ENCODE measurements around the gene WBP4. TPM values are rescaled to one million over a fixed set of nuclear protein-coding genes. Genes with fewer than 3 reads are reported as not detected.

The WBP4 gene
- total RNA-seq, 4 donors from 2014 or later: 15.3 to 23.2 (median 18.5) TPM

DNA sequence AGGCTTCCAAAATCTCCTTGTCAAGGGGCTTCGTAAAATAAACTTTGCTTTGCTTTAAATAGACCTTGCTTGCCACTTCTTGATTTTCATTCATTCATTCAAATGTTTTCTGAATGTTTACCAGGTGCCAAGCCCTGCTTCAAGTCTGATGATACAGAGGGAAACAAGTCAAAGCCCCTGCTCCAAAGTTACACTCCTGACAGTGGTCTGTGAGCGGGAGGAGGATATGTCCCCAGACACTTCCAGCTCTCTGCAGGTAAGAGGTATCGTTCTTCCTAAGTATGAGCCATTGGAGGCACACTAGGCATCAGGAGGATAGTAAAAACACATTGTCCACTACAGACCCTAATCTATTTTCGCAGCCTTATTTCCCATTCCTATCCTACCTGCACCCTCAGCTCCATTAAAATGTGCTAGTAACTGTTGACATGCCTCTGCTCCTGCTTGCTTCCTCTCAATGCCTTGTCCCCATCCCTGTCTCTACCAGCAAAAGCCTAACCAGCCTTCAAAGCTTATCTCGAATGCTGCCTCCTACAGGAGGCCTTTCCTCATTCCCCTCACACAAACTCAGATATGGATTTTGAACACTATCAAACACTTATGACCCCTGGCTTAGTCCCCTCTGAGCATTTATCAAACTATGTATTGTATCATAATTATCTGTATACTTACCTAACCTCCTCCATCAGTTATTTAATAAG, 6.2 kb upstream of the WBP4 start:
- WGBS: 89% methylated on average over 5 of the region's 5 CpGs

DNA sequence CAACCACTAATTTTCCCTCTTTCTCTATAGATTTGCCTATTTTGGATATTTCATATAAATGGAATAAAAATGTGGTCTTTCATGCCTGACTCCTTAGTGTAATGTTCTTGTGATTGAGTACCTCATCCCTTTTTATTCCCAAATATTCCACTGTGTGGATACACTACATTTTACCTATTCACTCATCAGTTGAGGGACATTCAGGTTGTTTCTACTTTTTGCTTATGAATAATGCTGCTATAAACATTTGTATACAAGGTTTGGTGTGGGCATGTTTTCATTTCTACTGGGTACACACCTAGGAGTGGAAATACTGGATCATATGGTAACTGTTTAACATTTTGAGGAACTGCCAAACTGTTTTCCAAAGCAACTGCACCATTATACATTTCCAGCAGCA, 5.1 kb upstream of the WBP4 start:
- intact Hi-C loops (cut with DNase I): loop anchor here (10.0 kb wide), 1 partner anchor 71 kb away; no protein-coding TSS in a partner anchor
- Histone ChIP-seq H3K9me3 (no peaks in the 10 kb centered on the region), H3K36me3 (no peaks in the 10 kb centered on the region), H3K4me1 (peaks cover 64 to 79% (median 75%) of the 10 kb centered on the region in 4 donors), H3K27ac (replicated peaks in 1 of 4) (no peak overlapping the region), H3K27me3 (no peaks in the 10 kb centered on the region), H3K4me3 (no peak overlapping the region)
- DNase-seq (ENCODE audit: extremely low spot score): no peak
- no peak for TF ChIP-seq EP300 (IDR thresholded peaks at IDR 0.05)
- no peak for TF ChIP-seq POLR2AphosphoS5 (IDR thresholded peaks at IDR 0.05)
- no peak for TF ChIP-seq POLR2A (IDR thresholded peaks at IDR 0.05; ENCODE audit: low read depth)
- TF ChIP-seq, protein P1, sequence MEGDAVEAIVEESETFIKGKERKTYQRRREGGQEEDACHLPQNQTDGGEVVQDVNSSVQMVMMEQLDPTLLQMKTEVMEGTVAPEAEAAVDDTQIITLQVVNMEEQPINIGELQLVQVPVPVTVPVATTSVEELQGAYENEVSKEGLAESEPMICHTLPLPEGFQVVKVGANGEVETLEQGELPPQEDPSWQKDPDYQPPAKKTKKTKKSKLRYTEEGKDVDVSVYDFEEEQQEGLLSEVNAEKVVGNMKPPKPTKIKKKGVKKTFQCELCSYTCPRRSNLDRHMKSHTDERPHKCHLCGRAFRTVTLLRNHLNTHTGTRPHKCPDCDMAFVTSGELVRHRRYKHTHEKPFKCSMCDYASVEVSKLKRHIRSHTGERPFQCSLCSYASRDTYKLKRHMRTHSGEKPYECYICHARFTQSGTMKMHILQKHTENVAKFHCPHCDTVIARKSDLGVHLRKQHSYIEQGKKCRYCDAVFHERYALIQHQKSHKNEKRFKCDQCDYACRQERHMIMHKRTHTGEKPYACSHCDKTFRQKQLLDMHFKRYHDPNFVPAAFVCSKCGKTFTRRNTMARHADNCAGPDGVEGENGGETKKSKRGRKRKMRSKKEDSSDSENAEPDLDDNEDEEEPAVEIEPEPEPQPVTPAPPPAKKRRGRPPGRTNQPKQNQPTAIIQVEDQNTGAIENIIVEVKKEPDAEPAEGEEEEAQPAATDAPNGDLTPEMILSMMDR (IDR thresholded peaks at IDR 0.05): no peak

More for the DNA sequence above, 6.2 kb upstream of the WBP4 start:
- Histone ChIP-seq H3K36me3 (no peaks in the 10 kb centered on the region), H3K4me3 (no peak overlapping the region), H3K27ac (replicated peaks in 1 of 4) (peak overlapping the region; percentile 6 to 67 (median 35)), H3K4me1 (peaks cover 74 to 86% (median 84%) of the 10 kb centered on the region in 4 donors), H3K9me3 (no peaks in the 10 kb centered on the region), H3K27me3 (no peaks in the 10 kb centered on the region)
- intact Hi-C loops (cut with DNase I): loop anchor here (10.0 kb wide), 1 partner anchor 70 kb away; no protein-coding TSS in a partner anchor
- DNase-seq (ENCODE audit: extremely low spot score): no peak
- TF ChIP-seq, protein P1 (IDR thresholded peaks at IDR 0.05): peak in 1 of 3 experiments; percentile 17
- TF ChIP-seq POLR2AphosphoS5 (IDR thresholded peaks at IDR 0.05) (no peak), POLR2A (IDR thresholded peaks at IDR 0.05; ENCODE audit: low read depth) (no peak)

DNA sequence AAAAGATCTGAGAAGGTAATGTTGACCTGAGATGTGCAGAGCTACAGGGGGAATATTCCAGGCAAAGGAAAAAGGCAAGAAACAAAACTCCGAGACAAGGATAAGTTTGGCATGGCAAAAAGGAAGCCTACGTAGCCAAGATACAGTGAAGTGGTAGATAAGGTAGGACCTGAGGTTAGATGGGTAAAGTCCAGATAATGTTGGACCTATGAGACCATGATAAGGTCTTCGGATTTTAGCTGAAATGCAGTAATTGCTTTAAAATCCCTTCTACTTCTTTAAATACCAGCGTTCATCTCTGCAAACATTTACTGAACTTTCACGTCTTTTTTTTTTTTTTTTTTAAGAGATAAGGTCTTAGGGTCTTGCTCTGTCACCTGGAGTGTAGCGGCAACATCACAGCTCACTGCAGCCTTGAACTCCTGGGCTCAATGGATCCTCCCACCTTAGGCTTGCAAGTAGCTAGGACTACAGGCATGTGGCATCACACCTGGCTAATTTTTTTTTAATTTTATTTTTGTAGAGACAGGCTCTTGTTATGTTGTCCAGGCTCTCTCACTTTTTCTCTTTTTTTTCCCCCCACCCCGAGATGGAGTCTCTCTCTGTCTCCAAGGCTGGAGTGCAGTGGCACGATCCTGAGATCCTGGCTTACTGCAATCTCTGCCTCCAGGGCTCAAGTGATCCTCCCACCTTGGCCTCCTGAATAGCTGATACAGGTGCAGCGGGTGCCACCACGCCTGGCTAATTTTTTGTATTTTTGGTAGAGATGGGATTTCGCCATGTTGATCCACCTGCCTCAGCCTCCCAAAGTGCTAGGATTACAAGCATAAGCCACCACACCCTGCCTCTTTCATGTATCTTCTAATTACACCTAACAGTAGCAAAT, 4.2 kb upstream of the WBP4 start:
- Histone ChIP-seq H3K4me3 (no peak overlapping the region), H3K36me3 (no peaks in the 10 kb centered on the region), H3K9me3 (no peaks in the 10 kb centered on the region), H3K27me3 (no peaks in the 10 kb centered on the region), H3K27ac (replicated peaks in 1 of 4) (no peak overlapping the region), H3K4me1 (peaks cover 61 to 72% (median 71%) of the 10 kb centered on the region in 4 donors)
- TF ChIP-seq EP300 (IDR thresholded peaks at IDR 0.05) (no peak), POLR2AphosphoS5 (IDR thresholded peaks at IDR 0.05) (no peak)
- intact Hi-C loops (cut with DNase I): loop anchor here (10.0 kb wide), 1 partner anchor 72 kb away; no protein-coding TSS in a partner anchor
- no peak for DNase-seq (ENCODE audit: extremely low spot score)
- WGBS: 84% methylated on average over 11 of the region's 11 CpGs

DNA sequence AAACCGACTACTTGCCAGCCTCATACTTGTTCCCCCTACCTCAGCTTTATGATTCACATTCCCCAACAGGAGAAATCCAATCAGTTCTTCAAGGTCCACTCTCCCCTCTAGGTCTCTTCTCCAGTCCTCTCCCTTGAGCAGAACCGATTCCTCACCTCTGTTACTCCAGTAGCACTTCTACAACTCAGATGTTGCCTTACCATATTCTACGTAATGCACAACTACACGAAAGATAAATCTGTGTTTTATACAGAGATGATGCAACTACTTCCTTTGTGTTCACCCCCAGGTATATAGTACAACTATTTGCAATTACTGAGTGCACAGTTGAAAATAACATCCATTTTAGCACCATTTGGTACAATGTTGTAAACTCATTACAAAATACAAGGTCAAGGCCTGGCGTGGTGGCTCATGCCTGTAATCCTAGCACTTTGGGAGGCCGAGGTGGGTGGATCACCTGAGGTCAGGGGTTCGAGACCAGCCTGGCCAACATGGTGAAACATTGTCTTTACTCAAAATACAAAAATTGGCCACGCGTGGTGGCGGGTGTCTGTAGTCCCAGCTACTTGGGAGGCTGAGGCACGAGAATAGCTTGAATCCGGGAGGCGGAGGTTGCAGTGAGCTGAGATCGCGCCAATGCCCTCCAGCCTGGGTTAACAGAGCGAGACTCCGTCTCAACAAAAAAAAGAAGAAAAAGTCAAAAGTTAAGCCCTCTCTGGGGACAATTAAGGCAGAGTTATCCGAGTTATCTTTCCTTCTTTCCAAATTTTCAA, 2.8 kb upstream of the WBP4 start:
- intact Hi-C loops (cut with DNase I): loop anchor here (10.0 kb wide), 1 partner anchor 74 kb away; no protein-coding TSS in a partner anchor
- Histone ChIP-seq H3K9me3 (no peaks in the 10 kb centered on the region), H3K4me1 (peaks cover 58 to 73% (median 70%) of the 10 kb centered on the region in 4 donors), H3K36me3 (no peaks in the 10 kb centered on the region), H3K4me3 (peak overlapping the region; percentile 77 to 89 (median 82)), H3K27ac (replicated peaks in 1 of 4) (peak overlapping the region; percentile 95 to 99 (median 99)), H3K27me3 (no peaks in the 10 kb centered on the region)
- TF ChIP-seq, protein P1 (IDR thresholded peaks at IDR 0.05): no peak
- no peak for TF ChIP-seq POLR2AphosphoS5 (IDR thresholded peaks at IDR 0.05)
- no peak for TF ChIP-seq EP300 (IDR thresholded peaks at IDR 0.05)
- no peak for TF ChIP-seq POLR2A (IDR thresholded peaks at IDR 0.05; ENCODE audit: low read depth)
- no peak for DNase-seq (ENCODE audit: extremely low spot score)
- 84% methylated on average over 18 of the region's 18 CpGs for WGBS

Measured in esophagus muscularis mucosa (tissue), 4 donors.